WI38 (cell line): ENCODE results near the gene TMEM115.
"Not testable (repeated sequence)": the region's sequence is repeated elsewhere in the genome, so short reads cannot be mapped to it uniquely, and the experiment has no call there.

Experiments
- H3K4me3 ChIP-seq: 2 replicates; pipeline ENCODE4 v1.5.1; 2011; ENCODE audit warnings: low read depth, mild to moderate bottlenecking, control low read depth, low read length
- TF ChIP-seq, protein P1 (sequence below): IDR thresholded peaks from 2 replicates; pipeline ENCODE4 v1.5.1; 2012; ENCODE audit warnings: low read depth, mild to moderate bottlenecking, control low read depth, low read length

The TMEM115 gene

GRCh38 chr3:50314342-50314741 is 45.0 kb downstream of the TMEM115 start:
- H3K4me3 ChIP-seq: no peak overlapping the region
- TF ChIP-seq, protein P1, sequence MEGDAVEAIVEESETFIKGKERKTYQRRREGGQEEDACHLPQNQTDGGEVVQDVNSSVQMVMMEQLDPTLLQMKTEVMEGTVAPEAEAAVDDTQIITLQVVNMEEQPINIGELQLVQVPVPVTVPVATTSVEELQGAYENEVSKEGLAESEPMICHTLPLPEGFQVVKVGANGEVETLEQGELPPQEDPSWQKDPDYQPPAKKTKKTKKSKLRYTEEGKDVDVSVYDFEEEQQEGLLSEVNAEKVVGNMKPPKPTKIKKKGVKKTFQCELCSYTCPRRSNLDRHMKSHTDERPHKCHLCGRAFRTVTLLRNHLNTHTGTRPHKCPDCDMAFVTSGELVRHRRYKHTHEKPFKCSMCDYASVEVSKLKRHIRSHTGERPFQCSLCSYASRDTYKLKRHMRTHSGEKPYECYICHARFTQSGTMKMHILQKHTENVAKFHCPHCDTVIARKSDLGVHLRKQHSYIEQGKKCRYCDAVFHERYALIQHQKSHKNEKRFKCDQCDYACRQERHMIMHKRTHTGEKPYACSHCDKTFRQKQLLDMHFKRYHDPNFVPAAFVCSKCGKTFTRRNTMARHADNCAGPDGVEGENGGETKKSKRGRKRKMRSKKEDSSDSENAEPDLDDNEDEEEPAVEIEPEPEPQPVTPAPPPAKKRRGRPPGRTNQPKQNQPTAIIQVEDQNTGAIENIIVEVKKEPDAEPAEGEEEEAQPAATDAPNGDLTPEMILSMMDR: no peak

DNA sequence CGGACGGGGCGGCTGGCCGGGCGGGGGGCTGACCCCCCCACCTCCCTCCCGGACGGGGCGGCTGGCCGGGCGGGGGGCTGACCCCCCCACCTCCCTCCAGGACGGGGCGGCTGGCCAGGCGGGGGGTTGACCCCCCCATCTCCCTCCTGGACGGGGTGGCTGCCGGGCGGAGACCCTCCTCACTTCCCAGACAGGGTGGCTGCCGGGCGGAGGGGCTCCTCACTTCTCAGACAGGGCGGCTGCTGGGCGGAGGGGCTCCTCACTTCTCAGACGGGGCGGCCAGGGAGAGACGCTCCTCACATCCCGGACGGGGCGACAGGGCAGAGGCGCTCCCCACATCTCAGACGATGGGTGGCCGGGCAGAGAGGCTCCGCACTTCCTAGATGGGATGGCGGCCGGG is 47.3 kb downstream of the TMEM115 start:
- H3K4me3 ChIP-seq: not testable (repeated sequence)
